H9 (cell line): ENCODE measurements around the gene SST. TPM values are rescaled to one million over a fixed set of nuclear protein-coding genes. Genes with fewer than 3 reads are reported as not detected.

Source experiments
- DNase-seq: peaks from one replicate; pipeline ENCODE4 v3.0.0-alpha.2; 2017
- H2AFZ ChIP-seq: one replicate; pipeline ENCODE4 v1.6.1; 2013; ENCODE audit warnings: mild to moderate bottlenecking, low read length, control low read depth, moderate library complexity
- H2AK5ac ChIP-seq: 2 replicates; pipeline ENCODE4 v1.6.1; 2013; ENCODE audit warnings: low read length, control low read depth, mixed read lengths; ENCODE audit not compliant: insufficient read length
- H2BK120ac ChIP-seq: one replicate; pipeline ENCODE4 v1.6.1; 2013; ENCODE audit warnings: low read depth, mild to moderate bottlenecking, low read length, control low read depth, inconsistent platforms; ENCODE audit not compliant: poor library complexity, severe bottlenecking
- H2BK12ac ChIP-seq: 2 replicates; pipeline ENCODE4 v1.6.1; 2013; ENCODE audit warnings: low read length, control low read depth, mixed read lengths, low read depth; ENCODE audit not compliant: insufficient read length
- H2BK15ac ChIP-seq: 2 replicates; pipeline ENCODE4 v1.6.1; 2013; ENCODE audit warnings: low read depth, low read length, control low read depth
- H2BK20ac ChIP-seq: one replicate; pipeline ENCODE4 v1.6.1; 2013; ENCODE audit warnings: low read depth, mild to moderate bottlenecking, low read length, control low read depth, inconsistent platforms; ENCODE audit not compliant: poor library complexity, severe bottlenecking
- H2BK5ac ChIP-seq: 2 replicates; pipeline ENCODE4 v1.6.1; 2013; ENCODE audit warnings: low read length, control low read depth, mixed read lengths; ENCODE audit not compliant: insufficient read length
- H3K14ac ChIP-seq: 2 replicates; pipeline ENCODE4 v1.6.1; 2013; ENCODE audit warnings: low read length, control low read depth; ENCODE audit not compliant: insufficient read depth
- H3K18ac ChIP-seq: 2 replicates; pipeline ENCODE4 v1.6.1; 2013; ENCODE audit warnings: low read depth, mild to moderate bottlenecking, mixed read lengths, low read length, control low read depth; ENCODE audit not compliant: insufficient read length
- H3K23ac ChIP-seq: 2 replicates; pipeline ENCODE4 v1.6.1; 2013; ENCODE audit warnings: low read length, control low read depth, mixed read lengths, low read depth; ENCODE audit not compliant: insufficient read length
- H3K23me2 ChIP-seq: 2 replicates; pipeline ENCODE4 v1.6.1; 2013; ENCODE audit warnings: low read depth, mild to moderate bottlenecking, mixed read lengths, low read length, control low read depth; ENCODE audit not compliant: insufficient read length, poor library complexity, severe bottlenecking
- H3K27ac ChIP-seq: 2 replicates; pipeline ENCODE4 v1.5.1; 2013; ENCODE audit warnings: low read length, control low read depth, mixed read lengths, low read depth; ENCODE audit not compliant: insufficient read length
- H3K27me3 ChIP-seq: 2 replicates; pipeline ENCODE4 v1.6.1; 2013; ENCODE audit warnings: low read length, control low read depth, inconsistent platforms; ENCODE audit not compliant: insufficient read depth
- H3K4ac ChIP-seq: 2 replicates; pipeline ENCODE4 v1.6.1; 2013; ENCODE audit warnings: low read depth, mild to moderate bottlenecking, control low read depth, inconsistent platforms, low read length, moderate library complexity
- H3K4me1 ChIP-seq: 2 replicates; pipeline ENCODE4 v1.6.1; 2013; ENCODE audit warnings: low read length, control low read depth, inconsistent platforms; ENCODE audit not compliant: insufficient read depth
- H3K4me2 ChIP-seq: 2 replicates; pipeline ENCODE4 v1.6.1; 2013; ENCODE audit warnings: low read length, control low read depth, mixed read lengths; ENCODE audit not compliant: insufficient read length, insufficient read depth
- H3K56ac ChIP-seq: 2 replicates; pipeline ENCODE4 v1.6.1; 2013; ENCODE audit warnings: low read depth, mild to moderate bottlenecking, mixed read lengths, low read length, control low read depth; ENCODE audit not compliant: insufficient read length
- H3K79me1 ChIP-seq: 2 replicates; pipeline ENCODE4 v1.6.1; 2013; ENCODE audit warnings: low read depth, mild to moderate bottlenecking, moderate library complexity, low read length, control low read depth, inconsistent platforms; ENCODE audit not compliant: insufficient read depth, poor library complexity, severe bottlenecking
- H3K79me2 ChIP-seq: 2 replicates; pipeline ENCODE4 v1.6.1; 2013; ENCODE audit warnings: low read length, control low read depth, inconsistent platforms; ENCODE audit not compliant: insufficient read depth
- H3K9ac ChIP-seq: 2 replicates; pipeline ENCODE4 v1.6.1; 2013; ENCODE audit warnings: low read length, control low read depth, mixed read lengths; ENCODE audit not compliant: insufficient read length; ENCODE audit errors: extremely low read depth
- H3K9me3 ChIP-seq: one replicate; pipeline ENCODE4 v1.6.1; 2013; ENCODE audit warnings: low read depth, low read length, inconsistent platforms; ENCODE audit not compliant: control insufficient read depth
- H3T11ph ChIP-seq: one replicate; pipeline ENCODE4 v1.6.1; 2013; ENCODE audit warnings: mild to moderate bottlenecking, low read length, control low read depth, inconsistent platforms
- H4K20me1 ChIP-seq: one replicate; pipeline ENCODE4 v1.6.1; 2013; ENCODE audit not compliant: control insufficient read depth, insufficient read length, insufficient read depth
- H4K5ac ChIP-seq: 2 replicates; pipeline ENCODE4 v1.6.1; 2013; ENCODE audit warnings: low read depth, mild to moderate bottlenecking, mixed read lengths, low read length, control low read depth; ENCODE audit not compliant: insufficient read length
- H4K8ac ChIP-seq: replicated peaks from 2 replicates; pipeline ENCODE4 v1.6.1; 2013; ENCODE audit warnings: low read length, control low read depth, mixed read lengths, low read depth; ENCODE audit not compliant: insufficient read length
- H4K91ac ChIP-seq: 2 replicates; pipeline ENCODE4 v1.6.1; 2013; ENCODE audit warnings: low read depth, mild to moderate bottlenecking, moderate library complexity, mixed read lengths, low read length, control low read depth; ENCODE audit not compliant: insufficient read length
- H3K27ac Mint-ChIP-seq, 3 experiments: 2 replicates in 2 of 3; 3 replicates in 1 of 3; pipeline ENCODE4 v1.8.0; 2020 to 2021; ENCODE audit warnings: mixed read lengths in 3 of 3, mild to moderate bottlenecking in 1 of 3, moderate library complexity in 1 of 3
- H3K27me3 Mint-ChIP-seq: 2 replicates; pipeline ENCODE4 v1.8.0; 2021; ENCODE audit warnings: low read depth, mild to moderate bottlenecking, moderate library complexity, mixed read lengths
- H3K36me3 Mint-ChIP-seq, 3 experiments: 2 replicates in 2 of 3; 3 replicates in 1 of 3; pipeline ENCODE4 v1.8.0; 2020 to 2021; ENCODE audit warnings: low read depth in 3 of 3, mixed read lengths in 3 of 3; ENCODE audit not compliant: insufficient read depth in 1 of 3
- H3K4me1 Mint-ChIP-seq, 2 experiments: 2 replicates each; pipeline ENCODE4 v1.8.0; 2020; ENCODE audit warnings: mixed read lengths in 2 of 2
- H3K4me3 Mint-ChIP-seq, 2 experiments: 2 replicates in 1 of 2; 3 replicates in 1 of 2; pipeline ENCODE4 v1.8.0; 2020 to 2021; ENCODE audit warnings: mild to moderate bottlenecking in 2 of 2, mixed read lengths in 2 of 2, moderate library complexity in 1 of 2
- H3K9me3 Mint-ChIP-seq, 2 experiments: 2 replicates in 1 of 2; 3 replicates in 1 of 2; pipeline ENCODE4 v1.8.0; 2020; ENCODE audit warnings: mild to moderate bottlenecking in 2 of 2, mixed read lengths in 2 of 2, moderate library complexity in 1 of 2
- WGBS: extraction: QIAGEN DNeasy Blood & Tissue Kit; methylation state at CpG from one replicate; pipeline ENCODE4 v1.1.7; 2013; ENCODE audit warnings: missing lambda C conversion rate, low lambda C conversion rate, mixed read lengths; ENCODE audit not compliant: insufficient read length; ENCODE audit errors: extremely low coverage; 5-methylcytosine and 5-hydroxymethylcytosine counted together
- total RNA-seq: library from RNA; stranded (reverse); gene quantifications from 2 replicates; pipeline ENCODE4 v1.2.1, GENCODE V29; 2021
- TF ChIP-seq, protein P1 (sequence below): fragments of 200-600 bp; sonication (generic); conservative IDR thresholded peaks from 3 replicates; pipeline ENCODE4 v1.8.0; 2021; ENCODE audit warnings: antibody characterized with exemption, mild to moderate bottlenecking

SST gene
- total RNA-seq, 1 experiment from 2014 or later = not detected

DNA sequence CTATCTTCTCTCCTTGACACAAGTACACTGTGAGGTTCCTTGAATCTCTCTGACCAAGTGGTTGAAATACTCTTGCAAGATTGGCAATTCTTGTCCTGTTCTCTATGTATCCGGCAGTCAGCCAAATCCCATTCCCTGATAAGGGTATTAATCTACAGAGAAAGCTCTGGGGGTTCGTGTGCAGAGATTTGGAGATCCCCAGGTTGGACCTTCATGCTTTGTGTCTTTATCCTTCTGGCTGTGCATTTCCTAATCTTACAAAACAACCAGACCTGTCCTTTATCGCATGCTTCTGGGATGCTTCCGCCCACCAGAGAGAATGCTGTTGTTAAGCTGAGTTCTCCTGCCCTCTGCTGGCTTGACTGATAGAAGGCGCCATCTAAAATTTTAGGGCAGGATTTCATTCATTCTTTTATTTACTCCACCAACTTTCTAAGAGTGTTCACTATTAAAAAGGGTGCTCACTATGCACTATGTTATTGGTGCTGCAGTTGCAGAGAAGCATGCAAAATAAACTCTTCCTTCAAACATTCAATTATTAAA is 8.6 kb upstream of the SST start:
- H3K79me1 ChIP-seq = no peaks in the 10 kb centered on the region
- H3K56ac ChIP-seq = no peak overlapping the region
- H4K5ac ChIP-seq = no peak overlapping the region
- no peak overlapping the region for H3K9ac ChIP-seq
- H2BK5ac ChIP-seq = no peak overlapping the region
- peak; percentile 64 for DNase-seq
- no peaks in the 10 kb centered on the region for H3K79me2 ChIP-seq
- H3K4me3 Mint-ChIP-seq = no peak overlapping the region
- no CpG with 5 or more reads among the region's 5 CpGs for WGBS
- no peak overlapping the region for H3K27ac Mint-ChIP-seq
- no peak overlapping the region for H2AFZ ChIP-seq
- H3K27ac ChIP-seq = no peak overlapping the region
- H3K27me3 Mint-ChIP-seq = peaks cover 21% of the 10 kb centered on the region
- H2BK120ac ChIP-seq = no peak overlapping the region
- H3K36me3 Mint-ChIP-seq = no peaks in the 10 kb centered on the region
- H3K9me3 ChIP-seq = no peaks in the 10 kb centered on the region
- no peak overlapping the region for H3K14ac ChIP-seq
- H3K23me2 ChIP-seq = no peaks in the 10 kb centered on the region
- H3K23ac ChIP-seq = no peak overlapping the region
- peaks cover 10 to 15% of the 10 kb centered on the region in 2 experiments for H3K4me1 Mint-ChIP-seq
- no peak overlapping the region for H3T11ph ChIP-seq
- TF ChIP-seq, protein P1, sequence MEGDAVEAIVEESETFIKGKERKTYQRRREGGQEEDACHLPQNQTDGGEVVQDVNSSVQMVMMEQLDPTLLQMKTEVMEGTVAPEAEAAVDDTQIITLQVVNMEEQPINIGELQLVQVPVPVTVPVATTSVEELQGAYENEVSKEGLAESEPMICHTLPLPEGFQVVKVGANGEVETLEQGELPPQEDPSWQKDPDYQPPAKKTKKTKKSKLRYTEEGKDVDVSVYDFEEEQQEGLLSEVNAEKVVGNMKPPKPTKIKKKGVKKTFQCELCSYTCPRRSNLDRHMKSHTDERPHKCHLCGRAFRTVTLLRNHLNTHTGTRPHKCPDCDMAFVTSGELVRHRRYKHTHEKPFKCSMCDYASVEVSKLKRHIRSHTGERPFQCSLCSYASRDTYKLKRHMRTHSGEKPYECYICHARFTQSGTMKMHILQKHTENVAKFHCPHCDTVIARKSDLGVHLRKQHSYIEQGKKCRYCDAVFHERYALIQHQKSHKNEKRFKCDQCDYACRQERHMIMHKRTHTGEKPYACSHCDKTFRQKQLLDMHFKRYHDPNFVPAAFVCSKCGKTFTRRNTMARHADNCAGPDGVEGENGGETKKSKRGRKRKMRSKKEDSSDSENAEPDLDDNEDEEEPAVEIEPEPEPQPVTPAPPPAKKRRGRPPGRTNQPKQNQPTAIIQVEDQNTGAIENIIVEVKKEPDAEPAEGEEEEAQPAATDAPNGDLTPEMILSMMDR = peak; percentile 87
- H2BK12ac ChIP-seq = no peak overlapping the region
- no peak overlapping the region for H3K4me2 ChIP-seq
- H4K20me1 ChIP-seq = no peaks in the 10 kb centered on the region
- no peak overlapping the region for H2AK5ac ChIP-seq
- H2BK15ac ChIP-seq = no peak overlapping the region
- no peaks in the 10 kb centered on the region for H3K4me1 ChIP-seq
- H4K91ac ChIP-seq = no peak overlapping the region
- no peak overlapping the region for H2BK20ac ChIP-seq
- no peaks in the 10 kb centered on the region for H3K27me3 ChIP-seq
- H3K4ac ChIP-seq = no peak overlapping the region
- no peaks in the 10 kb centered on the region for H3K9me3 Mint-ChIP-seq
- no peak overlapping the region for H4K8ac ChIP-seq
- H3K18ac ChIP-seq = no peak overlapping the region
